MM.1S (cell line): ENCODE data around the gene PHF8.

Experiments used
- DNase-seq: peaks from one replicate; pipeline ENCODE4 v3.0.0-alpha.2; 2015
- H2AFZ ChIP-seq: fragments of 300-600 bp; sonication (generic); 2 replicates; pipeline ENCODE4 v1.6.0; 2016; ENCODE audit warnings: antibody characterized with exemption, low read length
- H3F3A ChIP-seq: fragments of 300-600 bp; sonication (generic); 2 replicates; pipeline ENCODE4 v1.6.1; 2016; ENCODE audit warnings: mild to moderate bottlenecking, antibody characterized with exemption, low read length, moderate library complexity, mixed read lengths; ENCODE audit not compliant: insufficient read depth
- H3K27ac ChIP-seq: fragments of 300-600 bp; sonication (generic); 2 replicates; pipeline ENCODE4 v1.5.1; 2016; ENCODE audit warnings: mild to moderate bottlenecking, low read length
- H3K27me3 ChIP-seq: fragments of 300-600 bp; sonication (generic); replicated peaks from 2 replicates; pipeline ENCODE4 v1.6.0; 2016; ENCODE audit warnings: low read length; ENCODE audit not compliant: insufficient read depth
- H3K36me3 ChIP-seq: fragments of 300-600 bp; sonication (generic); replicated peaks from 2 replicates; pipeline ENCODE4 v1.6.1; 2016; ENCODE audit warnings: mild to moderate bottlenecking, low read length, mixed read lengths; ENCODE audit not compliant: insufficient read depth
- H3K4me1 ChIP-seq: fragments of 300-600 bp; sonication (generic); 2 replicates; pipeline ENCODE4 v1.6.1; 2016; ENCODE audit warnings: low read length, mixed read lengths
- H3K4me2 ChIP-seq: fragments of 300-600 bp; sonication (generic); 2 replicates; pipeline ENCODE4 v1.6.0; 2016; ENCODE audit warnings: low read depth, low read length
- H3K4me3 ChIP-seq: fragments of 300-600 bp; sonication (generic); 2 replicates; pipeline ENCODE4 v1.5.1; 2016; ENCODE audit warnings: low read length, mixed read lengths
- H3K79me2 ChIP-seq: fragments of 300-600 bp; sonication (generic); 2 replicates; pipeline ENCODE4 v1.6.1; 2016; ENCODE audit warnings: mixed run types, low read length, mixed read lengths
- H3K9ac ChIP-seq: fragments of 300-600 bp; sonication (generic); 2 replicates; pipeline ENCODE4 v1.6.1; 2016; ENCODE audit warnings: low read length, mixed read lengths
- H3K9me2 ChIP-seq: fragments of 300-600 bp; sonication (generic); replicated peaks from 2 replicates; pipeline ENCODE4 v1.6.1; 2016; ENCODE audit warnings: mild to moderate bottlenecking, low read length, mixed read lengths; ENCODE audit not compliant: insufficient read depth
- H3K9me3 ChIP-seq: fragments of 300-600 bp; sonication (generic); replicated peaks from 2 replicates; pipeline ENCODE4 v1.6.1; 2016; ENCODE audit warnings: mild to moderate bottlenecking, low read length, mixed read lengths; ENCODE audit not compliant: insufficient read depth
- H4K20me1 ChIP-seq: fragments of 300-600 bp; sonication (generic); 2 replicates; pipeline ENCODE4 v1.6.1; 2016; ENCODE audit warnings: mild to moderate bottlenecking, low read length, moderate library complexity, mixed read lengths; ENCODE audit not compliant: insufficient read depth
- EZH2 ChIP-seq: fragments of 300-600 bp; sonication (generic); optimal IDR thresholded peaks from 2 replicates; pipeline ENCODE3; 2017; ENCODE audit warnings: low read depth, mild to moderate bottlenecking, antibody characterized with exemption, low read length, mixed read lengths
- EZH2phosphoT487 ChIP-seq: fragments of 300-600 bp; sonication (generic); IDR thresholded peaks from 2 replicates; pipeline ENCODE4 v1.6.1; 2018; ENCODE audit warnings: antibody characterized with exemption, low read length
- TF ChIP-seq, protein P1 (sequence below): fragments of 300-600 bp; sonication (generic); IDR thresholded peaks from 2 replicates; pipeline ENCODE4 v1.5.1; 2016; ENCODE audit warnings: antibody characterized with exemption, low read length, mixed read lengths

PHF8 gene

DNA sequence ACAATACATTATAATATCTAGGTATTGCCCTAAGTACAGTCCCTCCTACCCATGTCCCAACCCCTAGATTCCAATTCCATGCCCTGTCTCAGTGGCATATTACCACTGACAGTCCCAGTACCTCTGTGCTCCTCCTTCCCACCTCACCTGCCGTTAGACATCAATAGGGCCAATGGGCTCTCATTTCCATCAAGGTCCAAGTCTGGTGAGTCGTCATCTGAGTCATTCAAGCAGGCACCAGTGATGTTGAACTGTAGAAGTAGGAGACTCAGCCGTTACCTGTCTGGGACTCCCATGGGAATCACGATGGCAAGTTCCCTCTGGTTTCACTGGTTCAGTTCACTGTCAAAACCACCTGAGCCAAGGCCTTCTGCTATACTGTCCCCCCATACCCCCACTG is 51.7 kb downstream of the PHF8 start:
- Histone ChIP-seq H3K79me2 (no peaks in the 10 kb centered on the region), H3K9me2 (no peaks in the 10 kb centered on the region), H3K27ac (no peak overlapping the region), H3K9me3 (no peaks in the 10 kb centered on the region), H3K4me3 (no peak overlapping the region), H3K4me1 (no peaks in the 10 kb centered on the region), H3K9ac (no peak overlapping the region), H3K36me3 (no peaks in the 10 kb centered on the region), H3K4me2 (no peak overlapping the region), H4K20me1 (no peaks in the 10 kb centered on the region), H2AFZ (no peak overlapping the region), H3K27me3 (no peaks in the 10 kb centered on the region), H3F3A (no peaks in the 10 kb centered on the region)
- no peak for DNase-seq
- TF ChIP-seq EZH2phosphoT487: no peak
- TF ChIP-seq, protein P1, sequence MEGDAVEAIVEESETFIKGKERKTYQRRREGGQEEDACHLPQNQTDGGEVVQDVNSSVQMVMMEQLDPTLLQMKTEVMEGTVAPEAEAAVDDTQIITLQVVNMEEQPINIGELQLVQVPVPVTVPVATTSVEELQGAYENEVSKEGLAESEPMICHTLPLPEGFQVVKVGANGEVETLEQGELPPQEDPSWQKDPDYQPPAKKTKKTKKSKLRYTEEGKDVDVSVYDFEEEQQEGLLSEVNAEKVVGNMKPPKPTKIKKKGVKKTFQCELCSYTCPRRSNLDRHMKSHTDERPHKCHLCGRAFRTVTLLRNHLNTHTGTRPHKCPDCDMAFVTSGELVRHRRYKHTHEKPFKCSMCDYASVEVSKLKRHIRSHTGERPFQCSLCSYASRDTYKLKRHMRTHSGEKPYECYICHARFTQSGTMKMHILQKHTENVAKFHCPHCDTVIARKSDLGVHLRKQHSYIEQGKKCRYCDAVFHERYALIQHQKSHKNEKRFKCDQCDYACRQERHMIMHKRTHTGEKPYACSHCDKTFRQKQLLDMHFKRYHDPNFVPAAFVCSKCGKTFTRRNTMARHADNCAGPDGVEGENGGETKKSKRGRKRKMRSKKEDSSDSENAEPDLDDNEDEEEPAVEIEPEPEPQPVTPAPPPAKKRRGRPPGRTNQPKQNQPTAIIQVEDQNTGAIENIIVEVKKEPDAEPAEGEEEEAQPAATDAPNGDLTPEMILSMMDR: no peak
- TF ChIP-seq EZH2: no peak

DNA sequence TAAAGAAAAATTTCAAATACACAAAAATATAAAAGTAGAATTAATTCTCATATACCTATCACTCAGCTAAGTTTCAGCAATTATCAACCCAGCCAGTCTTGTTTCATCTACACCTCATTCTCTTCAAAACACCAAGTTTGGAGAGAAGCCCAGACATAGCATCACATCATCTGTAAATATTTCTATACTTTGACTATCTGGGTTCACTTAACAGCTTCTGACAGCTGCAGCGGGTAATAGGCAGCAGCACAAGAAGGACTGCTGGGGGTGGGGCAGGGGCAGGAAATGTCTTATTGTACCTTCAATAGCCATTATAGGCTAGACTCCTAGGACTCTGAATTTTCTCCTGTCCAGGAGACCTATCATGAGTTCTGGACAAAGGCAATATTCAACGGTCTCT is 54.1 kb downstream of the PHF8 start:
- DNase-seq: no peak
- no peaks in the 10 kb centered on the region for H3K36me3 ChIP-seq
- no peaks in the 10 kb centered on the region for H3K79me2 ChIP-seq
- H3K9ac ChIP-seq: no peak overlapping the region
- no peak for TF ChIP-seq EZH2
- TF ChIP-seq EZH2phosphoT487: no peak
- TF ChIP-seq, protein P1: no peak
- H2AFZ ChIP-seq: no peak overlapping the region
- no peak overlapping the region for H3K4me3 ChIP-seq
- no peaks in the 10 kb centered on the region for H4K20me1 ChIP-seq
- H3K9me3 ChIP-seq: no peaks in the 10 kb centered on the region
- H3K4me1 ChIP-seq: no peaks in the 10 kb centered on the region
- H3K9me2 ChIP-seq: no peaks in the 10 kb centered on the region
- H3K27me3 ChIP-seq: no peaks in the 10 kb centered on the region
- H3F3A ChIP-seq: no peaks in the 10 kb centered on the region
- no peak overlapping the region for H3K4me2 ChIP-seq
- no peak overlapping the region for H3K27ac ChIP-seq

DNA sequence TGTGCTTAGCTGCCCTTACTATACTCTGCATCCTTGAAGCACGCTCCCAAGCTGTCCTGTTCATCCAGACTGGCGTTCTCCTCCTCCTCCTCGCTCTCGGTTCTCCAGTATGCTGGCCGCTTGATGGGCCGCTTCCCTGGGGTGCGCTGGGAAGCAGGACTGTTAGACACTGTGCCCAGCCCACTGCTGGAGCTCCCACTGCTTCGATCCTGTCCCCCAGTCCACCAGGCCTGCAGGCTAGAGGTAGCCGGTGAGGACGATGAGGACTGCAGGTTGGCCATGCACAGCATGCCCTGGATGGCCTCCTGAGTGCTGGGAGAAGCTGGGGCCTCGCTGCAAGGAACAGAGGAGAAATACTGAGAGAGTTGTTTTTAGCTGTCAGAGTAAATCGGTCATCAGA is 59.4 kb downstream of the PHF8 start:
- no peak overlapping the region for H3K4me3 ChIP-seq
- no peaks in the 10 kb centered on the region for H3K4me1 ChIP-seq
- no peak for DNase-seq
- no peak overlapping the region for H2AFZ ChIP-seq
- H3K4me2 ChIP-seq: no peak overlapping the region
- H3K79me2 ChIP-seq: no peaks in the 10 kb centered on the region
- no peaks in the 10 kb centered on the region for H3K9me3 ChIP-seq
- TF ChIP-seq, protein P1: no peak
- TF ChIP-seq EZH2phosphoT487: no peak
- TF ChIP-seq EZH2: no peak
- no peaks in the 10 kb centered on the region for H3F3A ChIP-seq
- H3K27me3 ChIP-seq: no peaks in the 10 kb centered on the region
- no peak overlapping the region for H3K9ac ChIP-seq
- H3K36me3 ChIP-seq: no peaks in the 10 kb centered on the region
- no peaks in the 10 kb centered on the region for H4K20me1 ChIP-seq
- no peak overlapping the region for H3K27ac ChIP-seq
- H3K9me2 ChIP-seq: no peaks in the 10 kb centered on the region
